GM04504 (cell line): ENCODE results near the gene BTNL9.
"Not testable (repeated sequence)": the region's sequence is repeated elsewhere in the genome, so short reads cannot be mapped to it uniquely, and the experiment has no call there.

Source experiments
- DNase-seq: peaks from one replicate; pipeline ENCODE4 v3.0.0-alpha.2; 2012; ENCODE audit warnings: low read depth

The BTNL9 gene

DNA sequence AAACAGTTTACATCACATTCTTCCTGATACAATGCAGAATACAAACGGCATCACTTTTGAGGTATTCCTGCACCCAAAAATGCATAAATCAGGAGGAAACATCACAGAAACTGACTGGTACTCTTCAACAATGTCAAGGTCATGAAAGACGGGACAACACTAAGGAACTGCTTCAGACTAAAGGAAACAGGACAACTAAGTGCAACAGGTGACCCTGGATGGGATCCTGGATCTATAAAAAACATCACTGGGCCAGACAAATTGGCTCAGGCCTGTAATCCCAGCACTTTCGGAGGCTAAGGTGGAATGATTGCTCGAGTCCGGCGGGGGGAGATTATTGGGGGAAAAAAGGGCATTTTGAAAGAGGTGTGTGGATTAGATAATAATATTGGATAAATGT, 22.6 kb downstream of the BTNL9 start:
- no peak for DNase-seq

DNA sequence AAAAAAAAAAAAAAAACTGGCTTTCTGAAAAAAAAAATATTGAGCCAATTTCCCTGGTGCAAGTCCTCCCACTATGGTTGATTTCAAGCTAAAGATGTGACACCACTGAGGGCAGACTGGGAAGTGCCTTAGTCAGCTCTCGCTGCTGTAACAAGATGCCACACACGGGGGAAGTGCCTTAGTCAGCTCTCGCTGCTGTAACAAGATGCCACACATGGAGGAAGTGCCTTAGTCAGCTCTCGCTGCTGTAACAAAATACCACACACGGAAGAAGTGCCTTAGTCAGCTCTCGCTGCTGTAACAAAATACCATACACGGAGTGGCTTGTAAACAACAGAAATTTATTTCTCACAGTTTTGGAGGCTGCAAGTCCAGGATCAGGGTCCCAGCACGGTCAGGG, 23.4 kb downstream of the BTNL9 start:
- DNase-seq: no peak

- no peak for DNase-seq
Observed at GRCh38 chr5:181064987-181065386, 24.9 kb downstream of the BTNL9 start.

GRCh38 chr5:181069767-181070491, 29.9 kb downstream of the BTNL9 start:
- no peak for DNase-seq

GRCh38 chr5:181070523-181070922, 30.5 kb downstream of the BTNL9 start:
- DNase-seq: no peak

GRCh38 chr5:181071257-181071656, 31.2 kb downstream of the BTNL9 start:
- DNase-seq: no peak

DNA sequence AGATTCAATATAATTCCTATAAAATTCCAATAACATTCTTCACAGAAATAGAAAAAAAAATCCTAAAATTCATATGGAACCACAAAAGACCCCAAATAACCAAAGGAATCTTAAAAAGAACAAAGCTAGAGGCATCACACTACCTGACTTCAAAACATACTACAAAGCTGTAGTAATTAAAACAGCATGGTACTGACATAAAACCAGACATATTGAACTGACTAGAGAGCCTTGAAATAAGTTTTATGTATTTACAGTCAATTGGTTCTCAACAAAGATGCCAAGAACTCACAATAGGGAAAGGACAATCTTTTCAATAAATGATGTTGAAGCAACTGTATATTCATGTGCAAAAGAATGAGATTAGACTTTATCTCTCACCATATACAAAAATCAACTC, 36.9 kb downstream of the BTNL9 start:
- DNase-seq: no peak

GRCh38 chr5:181081989-181082388, 41.9 kb downstream of the BTNL9 start:
- DNase-seq: no peak

DNA sequence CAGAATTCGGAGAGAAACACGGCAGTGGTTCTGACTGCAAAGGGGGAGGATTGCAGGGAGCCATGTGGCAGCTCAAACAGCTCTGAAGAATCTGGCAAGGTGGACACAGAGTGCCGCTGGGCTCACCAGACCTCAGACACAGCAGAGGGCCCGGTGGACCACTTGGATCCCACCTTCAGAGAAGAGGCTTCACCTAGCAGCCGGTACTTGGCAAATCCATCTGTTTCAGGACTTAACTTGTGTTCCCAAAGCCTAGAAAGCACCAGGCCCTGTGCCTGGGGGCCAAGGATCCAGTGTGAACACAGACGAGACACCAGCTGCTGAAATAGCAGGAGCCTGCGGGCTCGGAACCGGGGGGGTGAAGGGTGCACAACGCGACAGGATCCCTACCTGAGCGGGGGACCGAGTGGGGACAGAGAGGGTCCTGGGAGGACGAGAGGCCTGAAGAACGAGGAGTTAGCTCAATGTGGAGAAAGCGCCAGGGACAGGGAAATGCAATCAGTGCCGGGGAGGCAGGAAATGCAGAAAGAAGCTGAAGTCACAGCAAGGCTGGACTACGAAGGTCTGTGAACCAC, 44.6 kb downstream of the BTNL9 start:
- no peak for DNase-seq

- DNase-seq: no peak
Observed at GRCh38 chr5:181086026-181086883, 46.2 kb downstream of the BTNL9 start.

- no peak for DNase-seq
Observed at GRCh38 chr5:181086884-181087205, 46.8 kb downstream of the BTNL9 start.

- no peak for DNase-seq
Observed at GRCh38 chr5:181087309-181087708, 47.2 kb downstream of the BTNL9 start.

DNA sequence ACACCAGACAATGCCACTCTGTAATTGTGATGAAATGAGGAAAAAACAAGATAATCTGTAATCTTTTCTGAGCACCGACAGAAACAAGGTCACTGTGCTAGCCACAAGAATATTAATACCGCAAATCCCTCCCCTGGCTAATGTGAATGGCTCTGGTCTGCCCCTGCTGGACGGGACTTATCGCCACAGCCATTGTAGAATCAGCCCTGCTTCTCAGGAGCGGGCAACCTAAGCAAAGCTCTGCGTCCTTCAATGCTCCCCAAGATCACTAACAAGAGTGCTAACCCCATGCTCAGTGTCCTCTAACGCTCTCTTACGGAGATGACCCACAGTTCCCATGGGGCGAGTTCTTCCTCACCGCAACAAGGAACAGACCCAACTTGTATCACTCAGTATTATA, 48.2 kb downstream of the BTNL9 start:
- no peak for DNase-seq

GRCh38 chr5:181092428-181092827, 52.4 kb downstream of the BTNL9 start:
- DNase-seq: no peak

DNA sequence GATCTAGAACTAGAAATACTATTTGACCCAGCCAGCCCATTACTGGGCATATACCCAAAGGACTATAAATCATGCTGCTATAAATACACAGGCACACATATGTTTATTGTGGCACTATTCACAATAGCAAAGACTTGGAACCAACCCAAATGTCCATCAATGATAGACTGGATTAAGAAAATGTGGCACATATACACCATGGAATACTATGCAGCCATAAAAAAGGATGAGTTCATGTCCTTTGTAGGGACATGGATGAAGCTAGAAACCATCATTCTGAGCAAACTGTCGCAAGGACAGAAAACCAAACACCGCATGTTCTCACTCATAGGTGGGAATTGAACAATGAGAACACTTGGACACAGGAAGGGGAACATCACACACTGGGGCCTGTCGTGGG, 55.1 kb downstream of the BTNL9 start:
- not testable (repeated sequence) for DNase-seq

GRCh38 chr5:181096721-181097382, 56.8 kb downstream of the BTNL9 start:
- not testable (repeated sequence) for DNase-seq

GRCh38 chr5:181097383-181097753, 57.3 kb downstream of the BTNL9 start:
- not testable (repeated sequence) for DNase-seq

- not testable (repeated sequence) for DNase-seq
Observed at GRCh38 chr5:181097759-181098491, 57.9 kb downstream of the BTNL9 start.

- DNase-seq: no peak
Observed at GRCh38 chr5:181098762-181099601, 58.9 kb downstream of the BTNL9 start.

- DNase-seq: no peak
Observed at GRCh38 chr5:181099602-181100086, 59.6 kb downstream of the BTNL9 start.
